Endometrium (tissue), 2 donors: ENCODE measurements around the gene OLFML2A.
"Not testable (repeated sequence)": the region's sequence is repeated elsewhere in the genome, so short reads cannot be mapped to it uniquely, and the experiment has no call there.

Experiments used
- FAIRE-seq: peaks from 2 replicates; lab custom pipeline; 2012; peaks lifted over from hg19 to GRCh38; lab: Jason Lieb, UNC
- donor health status: control.
- donor health status: control.

OLFML2A gene

DNA sequence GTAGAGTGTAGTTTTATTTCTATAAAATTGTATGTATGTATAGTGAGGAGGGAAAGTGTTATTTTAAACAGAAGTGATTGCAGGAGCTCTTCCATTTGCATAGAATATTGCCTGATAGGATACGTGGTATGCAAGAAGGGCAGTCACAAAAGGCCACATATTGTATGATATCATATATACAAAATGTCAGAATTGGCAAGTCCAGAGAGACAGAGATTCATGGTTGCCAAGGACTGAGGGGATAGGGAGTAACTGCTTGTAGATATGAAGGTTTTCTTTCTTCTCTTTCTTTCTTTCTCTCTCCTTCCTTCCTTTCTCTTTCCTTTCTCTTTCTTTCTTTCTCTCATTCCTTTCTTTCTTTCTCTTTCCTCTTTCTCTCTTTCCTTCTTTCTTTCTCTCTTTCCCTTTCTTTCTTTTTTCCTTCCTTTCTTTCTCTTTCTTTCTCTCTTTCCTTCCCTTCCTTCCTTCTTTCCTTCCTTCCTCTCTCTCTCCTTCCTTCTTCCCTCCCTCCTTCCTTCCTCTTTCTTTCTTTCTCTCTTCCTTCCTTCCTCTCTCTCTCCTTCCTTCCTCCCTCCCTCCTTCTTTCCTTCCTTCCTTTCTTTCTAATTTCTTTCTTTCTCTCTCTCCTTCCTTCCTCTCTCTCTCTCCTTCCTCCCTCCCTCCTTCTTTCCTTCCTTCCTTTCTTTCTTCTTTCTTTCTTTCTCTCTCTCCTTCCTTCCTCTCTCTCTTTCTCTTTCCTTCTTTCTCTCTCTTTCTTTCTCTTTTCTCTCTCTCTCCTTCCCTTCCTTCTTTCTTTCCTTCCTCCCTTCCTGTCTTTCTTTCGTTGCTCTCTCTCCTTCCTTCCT lies 51.8 kb downstream of the OLFML2A start:
- FAIRE-seq = no peak

DNA sequence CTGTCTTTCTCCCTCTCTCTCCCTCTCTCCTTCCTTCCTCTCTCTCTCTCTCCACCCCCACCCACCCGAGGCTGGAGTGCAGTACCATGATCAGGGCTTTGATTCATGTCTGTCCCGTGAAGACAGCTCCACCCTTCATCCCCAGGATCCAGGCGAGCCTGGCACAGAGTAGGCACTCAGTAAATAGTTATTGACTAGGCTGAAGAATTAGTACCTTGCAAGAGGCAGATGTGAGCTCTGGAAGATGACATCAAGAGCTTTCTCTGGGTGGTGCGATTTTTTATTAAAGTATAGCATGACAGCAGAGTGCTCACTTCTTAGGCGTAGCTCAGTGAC lies 52.4 kb downstream of the OLFML2A start:
- FAIRE-seq = no peak

DNA sequence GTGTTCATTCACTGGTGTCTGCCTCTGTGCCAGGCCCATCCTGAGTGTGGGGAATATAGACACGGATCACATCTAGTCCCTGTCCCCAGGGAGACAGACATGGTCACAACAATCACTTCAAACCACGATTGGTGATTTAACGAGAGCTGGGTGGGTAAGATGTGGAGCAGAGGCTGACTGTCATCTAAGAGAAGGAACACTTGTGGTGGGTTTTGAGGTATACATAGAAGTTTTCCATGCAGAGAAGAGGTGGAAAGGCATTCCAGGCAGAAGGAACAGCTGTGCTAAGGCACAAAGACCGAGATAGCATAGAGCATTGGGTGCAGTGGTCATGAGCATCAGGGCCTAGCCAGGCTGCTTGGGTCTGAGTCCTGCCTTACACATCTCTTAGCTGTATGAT lies 53.7 kb downstream of the OLFML2A start:
- no peak for FAIRE-seq

DNA sequence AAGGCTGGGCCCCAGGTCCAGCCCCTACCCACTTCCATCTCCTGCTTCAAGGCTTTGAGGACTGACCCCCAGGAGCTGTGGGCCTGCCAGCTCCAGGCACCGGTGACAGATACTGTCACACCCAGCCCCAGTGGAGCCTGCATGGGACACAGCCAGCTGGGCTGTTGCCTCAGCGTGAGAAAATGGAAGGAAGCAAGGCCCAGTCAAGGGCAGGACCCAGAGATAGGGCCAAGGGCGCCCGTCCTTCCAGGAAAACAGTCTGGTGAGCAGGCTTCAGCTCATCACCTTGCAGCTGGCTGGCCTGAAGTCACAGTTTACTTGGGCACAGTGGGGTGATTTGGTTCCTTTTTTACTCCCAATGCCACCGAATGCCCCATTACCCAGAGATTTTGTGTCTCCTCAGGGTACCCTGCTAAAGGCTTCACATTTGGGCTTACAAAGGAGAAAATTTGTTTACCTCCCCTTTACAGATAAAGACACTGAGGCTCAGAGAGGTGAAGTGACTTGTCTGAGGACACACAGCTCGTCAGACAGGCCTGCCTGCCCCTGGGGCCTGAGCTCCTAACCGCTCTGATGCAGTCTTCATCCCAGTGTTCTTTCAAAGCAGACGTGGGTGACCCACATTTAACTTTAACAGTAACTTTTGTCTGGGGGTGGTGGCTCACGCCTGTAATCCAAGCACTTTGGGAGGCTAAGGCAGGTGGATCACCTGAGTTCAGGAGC lies 54.9 kb downstream of the OLFML2A start:
- no peak for FAIRE-seq

DNA sequence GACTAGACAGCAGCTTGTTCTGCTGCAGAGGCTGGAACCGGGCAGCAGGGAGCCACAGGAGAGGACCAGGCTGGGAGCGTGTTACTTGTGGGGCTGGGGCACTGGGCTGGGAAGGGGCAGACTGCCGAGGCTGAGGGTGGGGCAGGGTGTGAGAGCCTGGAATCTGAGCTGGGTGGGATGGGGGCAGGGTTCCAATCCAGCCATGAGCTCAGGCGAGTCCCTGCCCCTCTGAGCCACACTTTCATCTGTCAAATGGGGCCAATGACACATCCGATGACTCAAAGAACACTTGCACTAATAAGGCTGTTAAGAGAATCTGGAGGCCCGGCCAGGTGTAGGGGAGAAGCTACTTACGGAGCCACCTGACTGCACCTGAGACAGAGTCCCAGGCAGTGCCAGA lies 57.7 kb downstream of the OLFML2A start:
- FAIRE-seq = no peak

DNA sequence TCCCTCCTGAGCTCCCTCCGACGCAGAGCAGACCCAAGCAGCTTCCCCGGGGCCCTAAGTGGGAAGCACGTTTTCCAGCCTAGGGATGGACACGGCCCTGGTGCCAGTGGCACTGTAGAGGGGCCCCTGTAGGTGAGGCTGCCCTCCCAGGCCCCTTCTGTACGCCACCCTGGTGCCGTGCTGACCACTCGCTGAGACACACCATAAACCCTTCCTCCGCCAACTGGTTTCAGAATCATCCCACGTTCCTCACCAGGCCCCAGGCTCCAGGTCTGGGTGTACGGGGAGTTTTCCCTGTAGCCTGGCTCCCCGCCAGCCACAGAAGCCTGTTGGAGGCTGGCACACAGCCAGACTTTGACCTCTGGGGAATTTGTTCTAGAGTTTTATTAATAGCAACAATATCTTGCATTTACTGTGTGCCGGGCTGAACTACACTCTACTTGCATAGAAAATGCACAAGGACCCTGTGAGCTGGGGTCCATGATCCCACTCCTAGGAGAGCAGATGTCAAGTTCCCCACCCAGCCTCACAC lies 58.2 kb downstream of the OLFML2A start:
- FAIRE-seq = no peak

DNA sequence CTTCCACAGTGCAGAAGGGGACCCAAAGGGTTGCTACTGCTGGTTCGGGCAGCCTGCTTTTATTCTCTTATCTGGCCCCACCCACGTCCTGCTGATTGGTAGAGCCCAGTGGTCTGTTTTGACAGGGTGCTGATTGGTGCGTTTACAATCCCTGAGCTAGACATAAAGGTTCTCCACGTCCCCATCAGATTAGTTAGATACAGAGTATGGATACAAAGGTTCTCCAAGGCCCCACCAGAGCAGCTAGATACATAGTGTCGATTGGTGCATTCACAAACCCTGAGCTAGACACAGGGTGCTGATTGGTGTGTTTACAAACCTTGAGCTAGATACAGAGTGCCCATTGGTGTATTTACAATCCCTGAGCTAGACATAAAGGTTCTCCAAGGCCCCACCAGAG lies 61.2 kb downstream of the OLFML2A start:
- FAIRE-seq = not testable (repeated sequence)

DNA sequence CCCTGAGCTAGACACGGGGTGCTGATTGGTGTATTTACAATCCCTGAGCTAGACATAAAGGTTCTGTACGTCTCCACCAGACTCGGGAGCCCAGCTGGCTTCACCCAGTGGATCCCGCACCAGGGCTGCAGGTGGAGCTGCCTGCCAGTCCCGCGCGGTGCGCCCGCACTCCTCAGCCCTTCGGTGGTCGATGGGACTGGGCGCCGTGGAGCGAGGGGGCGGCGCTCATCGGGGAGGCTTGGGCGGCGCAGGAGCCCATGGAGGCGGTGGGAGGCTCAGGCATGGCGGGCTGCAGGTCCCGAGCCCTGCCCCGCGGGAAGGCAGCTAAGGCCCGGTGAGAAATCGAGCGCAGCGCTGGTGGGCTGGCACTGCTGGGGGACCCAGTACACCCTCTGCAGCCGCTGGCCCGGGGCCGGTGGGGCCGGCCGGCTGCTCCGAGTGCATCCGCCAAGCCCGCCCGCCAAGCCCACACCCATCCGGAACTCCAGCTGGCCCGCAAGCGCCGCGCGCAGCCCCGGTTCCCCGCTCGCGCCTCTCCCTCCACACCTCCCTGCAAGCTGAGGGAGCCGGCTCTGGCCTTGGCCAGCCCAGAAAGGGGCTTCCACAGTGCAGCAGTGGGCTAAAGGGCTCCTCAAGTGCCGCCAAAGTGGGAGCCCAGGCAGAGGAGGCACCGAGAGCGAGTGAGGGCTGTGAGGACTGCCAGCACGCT lies 61.8 kb downstream of the OLFML2A start:
- not testable (repeated sequence) for FAIRE-seq

DNA sequence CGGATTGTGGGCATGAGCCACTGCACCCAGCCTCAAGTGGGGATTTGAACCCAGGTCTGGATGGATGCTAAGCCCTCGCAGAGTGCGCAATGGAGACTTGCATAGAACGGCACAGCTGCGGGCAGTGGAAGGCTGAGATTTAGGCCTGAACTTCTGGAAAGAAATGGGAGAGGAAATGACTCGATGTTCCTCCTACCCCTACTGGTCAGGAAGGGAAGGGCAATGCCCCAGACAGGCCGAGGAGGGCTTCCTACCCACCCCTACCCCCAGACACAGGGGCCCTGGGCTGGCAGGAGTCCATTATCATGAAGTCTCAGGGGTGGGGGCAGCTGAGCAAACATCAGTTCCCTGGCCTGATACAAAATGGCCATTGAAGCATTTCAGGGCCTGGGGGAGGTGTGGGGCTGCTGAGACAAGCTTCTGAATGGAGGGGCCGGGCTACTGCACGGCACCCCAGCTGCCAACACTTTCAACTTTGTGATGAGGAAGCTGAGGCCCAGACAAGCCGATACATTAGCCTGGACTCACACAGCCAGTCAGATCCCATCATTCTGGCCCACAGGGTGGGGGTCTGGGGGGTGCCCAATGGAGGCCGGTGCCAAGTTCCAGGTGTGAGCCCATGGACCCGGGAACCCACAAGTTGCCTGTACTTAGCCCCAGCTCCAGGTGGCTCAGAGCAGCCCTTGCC lies 62.8 kb downstream of the OLFML2A start:
- FAIRE-seq = no peak

DNA sequence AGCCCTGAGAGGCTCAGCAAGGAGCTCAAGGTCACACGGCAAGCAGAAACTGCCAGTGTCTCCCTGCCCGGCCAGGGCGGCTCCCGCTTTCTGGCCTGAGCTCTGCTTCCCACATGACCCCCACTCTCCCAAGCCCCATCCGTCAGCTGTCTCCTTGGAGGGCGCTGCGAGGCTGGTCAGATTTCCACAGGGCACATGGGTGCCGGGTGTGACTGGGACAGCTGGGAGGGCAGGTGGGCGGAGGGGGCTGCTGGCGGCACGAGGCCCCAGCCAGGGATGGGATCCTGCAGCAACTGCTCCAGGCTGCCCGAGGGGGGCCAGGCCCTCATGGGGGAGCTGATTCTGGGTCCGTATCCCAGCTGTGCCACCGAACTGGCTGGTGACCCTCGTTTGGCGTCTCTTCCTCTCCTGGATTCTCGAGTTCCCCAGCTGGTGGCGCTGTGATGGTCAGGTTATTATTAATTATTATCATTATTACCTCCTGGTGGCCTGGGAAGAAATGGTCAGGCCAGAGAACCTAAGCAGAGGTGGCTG lies 63.4 kb downstream of the OLFML2A start:
- FAIRE-seq = no peak

DNA sequence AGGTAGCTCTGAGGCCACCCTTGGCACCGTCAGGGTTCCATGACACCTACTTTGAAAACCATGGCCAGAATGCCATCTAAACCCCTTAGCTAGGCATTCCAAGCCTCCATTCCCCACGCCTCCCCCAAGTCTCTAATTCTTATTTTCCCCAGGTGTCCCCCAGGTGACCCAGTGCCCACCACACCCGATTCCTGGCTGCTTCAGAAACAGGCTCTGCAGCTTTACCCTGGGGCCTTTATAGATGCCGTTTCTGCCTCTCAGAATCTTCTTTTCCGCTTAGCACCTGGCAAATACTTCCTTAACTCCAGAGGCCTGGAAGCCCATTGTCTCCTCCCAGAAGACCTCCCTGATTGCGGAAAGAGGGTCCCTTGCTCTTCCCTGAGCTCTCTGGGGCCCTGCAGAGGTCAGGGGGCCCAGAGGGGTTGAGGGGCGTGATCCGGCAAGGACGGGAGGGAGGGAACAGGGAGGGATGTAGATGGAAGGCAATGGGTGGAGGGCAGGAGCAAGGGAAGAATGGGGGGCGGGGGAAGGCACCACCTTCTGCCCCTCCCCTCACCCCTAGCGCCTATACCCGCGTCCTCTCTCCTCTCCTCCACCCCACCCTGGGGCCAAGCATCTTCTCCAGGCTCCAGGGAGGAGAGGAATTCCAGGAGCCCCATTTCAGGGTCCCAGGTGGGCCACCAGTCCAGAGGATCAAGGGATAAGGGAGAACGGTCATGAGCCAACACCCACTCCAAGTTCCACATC lies 64.3 kb downstream of the OLFML2A start:
- FAIRE-seq = no peak

DNA sequence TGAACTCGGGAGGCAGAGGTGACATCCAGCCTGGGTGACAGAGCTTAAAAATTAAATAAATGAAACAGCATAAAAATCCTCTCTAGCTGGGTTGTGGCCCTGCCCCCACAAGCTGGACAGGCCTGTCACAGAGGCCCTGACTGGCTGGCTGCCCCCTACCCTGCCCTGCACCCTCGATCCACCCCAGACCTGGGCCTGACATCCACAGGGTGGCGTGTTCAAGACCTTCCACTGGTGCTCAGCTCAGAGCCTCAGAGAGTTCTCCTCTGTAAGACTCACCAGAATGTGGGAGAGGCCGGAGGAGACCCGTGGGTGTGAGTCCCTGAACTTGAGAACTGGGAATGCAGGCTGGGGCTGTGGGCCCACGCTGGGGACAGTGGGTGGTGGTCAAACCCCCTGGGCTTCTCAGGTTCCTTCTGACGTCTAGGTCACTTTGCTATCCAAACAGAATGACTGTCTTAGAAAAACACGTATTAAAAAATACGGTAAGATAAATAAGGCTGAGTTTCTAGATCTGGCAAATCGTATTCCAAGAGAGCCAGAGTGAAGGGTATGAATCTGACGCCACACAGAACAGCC lies 66.6 kb downstream of the OLFML2A start:
- FAIRE-seq = no peak

DNA sequence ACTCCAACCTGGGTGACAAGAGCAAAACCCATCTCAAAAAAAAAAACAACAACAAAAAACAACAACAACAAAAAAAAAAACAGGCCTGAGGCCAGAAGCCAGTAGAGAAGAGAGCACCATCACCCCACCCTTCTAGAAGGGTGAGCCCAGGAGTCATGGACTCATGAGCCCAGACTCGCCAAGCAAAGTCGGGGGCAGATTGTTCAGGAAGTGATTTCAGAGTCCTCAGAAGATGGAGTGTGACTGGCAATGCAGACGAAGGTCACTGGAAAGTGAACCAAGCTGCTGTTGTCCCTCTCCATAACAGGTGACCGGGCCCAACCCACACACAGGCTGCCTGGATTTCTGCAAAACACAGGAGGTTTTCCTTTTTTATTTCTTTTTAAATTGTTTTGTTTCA lies 67.4 kb downstream of the OLFML2A start:
- FAIRE-seq = no peak

DNA sequence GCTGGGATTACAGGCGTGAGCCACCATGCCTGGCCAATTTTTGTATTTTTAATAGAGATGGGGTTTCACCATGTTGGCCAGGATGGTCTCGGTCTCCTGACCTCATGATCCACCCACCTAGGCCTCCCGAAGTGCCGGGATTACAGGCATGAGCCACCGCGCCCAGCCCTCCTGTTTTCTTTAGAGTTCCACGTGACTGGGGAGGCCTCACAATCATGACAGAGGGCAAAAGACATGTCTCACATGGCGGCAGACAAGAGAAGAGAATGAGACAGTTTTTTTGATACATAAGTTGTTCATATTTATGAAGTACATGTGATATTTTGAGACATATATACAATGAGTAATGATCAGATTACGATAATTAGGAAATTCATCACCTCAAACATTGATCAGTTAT lies 69.5 kb downstream of the OLFML2A start:
- not testable (repeated sequence) for FAIRE-seq

DNA sequence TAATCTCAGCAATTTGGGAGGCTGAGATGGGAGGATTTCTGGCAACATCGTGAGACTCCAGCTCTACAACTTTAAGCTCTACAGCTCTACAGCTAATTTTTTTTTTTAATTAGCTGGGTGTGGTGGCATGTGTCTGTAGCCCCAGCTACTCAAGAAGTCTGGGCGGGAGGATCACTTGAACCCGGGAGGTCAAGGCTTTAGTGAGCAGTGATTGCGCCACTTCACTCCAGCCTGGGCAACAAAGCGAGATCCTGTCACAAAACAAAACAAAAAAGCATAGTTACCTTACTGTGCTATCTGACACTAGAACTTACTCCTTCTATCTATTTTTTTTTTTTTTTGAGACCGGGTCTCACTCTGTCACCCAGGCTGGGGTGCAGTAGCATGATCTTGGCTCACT lies 70.0 kb downstream of the OLFML2A start:
- no peak for FAIRE-seq

DNA sequence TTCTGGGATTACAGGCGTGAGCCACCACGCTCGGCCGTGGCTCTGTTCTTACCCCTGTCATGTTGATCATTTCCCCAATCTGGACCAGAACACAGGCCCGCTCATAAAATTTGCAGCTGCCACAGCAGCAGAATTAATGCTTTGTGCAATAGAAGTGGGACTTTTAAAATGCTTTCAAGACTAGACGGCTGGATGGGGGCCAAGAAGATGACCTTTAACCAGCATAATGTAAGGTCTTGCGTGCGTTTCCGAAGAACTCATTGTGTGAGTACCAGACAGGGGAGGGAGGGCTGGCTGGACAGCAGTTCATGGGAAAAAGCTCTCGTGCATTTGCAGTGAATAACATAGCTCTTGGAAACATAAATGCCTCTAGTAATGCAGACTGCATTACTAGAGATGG lies 72.9 kb downstream of the OLFML2A start:
- FAIRE-seq = no peak

DNA sequence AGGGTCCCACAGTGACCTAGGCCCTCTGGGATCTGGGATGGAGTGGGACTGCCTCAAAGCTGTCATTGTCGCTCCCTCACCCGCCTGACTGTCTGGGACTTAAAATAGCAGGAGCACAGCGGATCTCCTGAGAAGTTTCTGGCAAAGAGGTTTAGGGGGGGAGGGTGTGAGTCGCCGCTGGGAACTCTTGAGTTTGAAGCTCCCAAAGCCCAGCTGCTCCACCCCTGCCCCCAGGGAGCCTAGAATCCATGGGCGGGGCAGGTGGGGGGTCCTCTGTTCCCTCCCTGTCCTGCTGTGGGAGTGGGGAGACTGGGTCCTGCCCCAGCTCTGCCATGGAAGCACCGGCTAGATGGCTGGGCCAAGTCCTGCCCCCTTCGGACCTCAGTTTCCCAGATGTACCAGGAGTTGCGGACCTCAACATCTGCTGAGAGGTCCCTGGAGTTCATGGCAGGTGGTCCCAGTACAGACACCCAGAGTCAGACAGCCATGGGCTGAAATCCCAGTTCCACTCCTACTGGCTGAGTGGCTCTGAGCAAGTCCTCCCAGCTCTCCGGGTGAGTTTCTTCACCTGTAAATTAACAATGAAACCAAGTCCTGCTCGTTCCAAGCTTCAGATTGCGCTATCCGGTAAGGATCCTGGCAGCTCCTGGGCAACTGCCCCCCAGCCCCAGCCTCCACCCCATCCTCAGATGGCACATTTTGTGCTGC lies 75.3 kb downstream of the OLFML2A start:
- FAIRE-seq = no peak

DNA sequence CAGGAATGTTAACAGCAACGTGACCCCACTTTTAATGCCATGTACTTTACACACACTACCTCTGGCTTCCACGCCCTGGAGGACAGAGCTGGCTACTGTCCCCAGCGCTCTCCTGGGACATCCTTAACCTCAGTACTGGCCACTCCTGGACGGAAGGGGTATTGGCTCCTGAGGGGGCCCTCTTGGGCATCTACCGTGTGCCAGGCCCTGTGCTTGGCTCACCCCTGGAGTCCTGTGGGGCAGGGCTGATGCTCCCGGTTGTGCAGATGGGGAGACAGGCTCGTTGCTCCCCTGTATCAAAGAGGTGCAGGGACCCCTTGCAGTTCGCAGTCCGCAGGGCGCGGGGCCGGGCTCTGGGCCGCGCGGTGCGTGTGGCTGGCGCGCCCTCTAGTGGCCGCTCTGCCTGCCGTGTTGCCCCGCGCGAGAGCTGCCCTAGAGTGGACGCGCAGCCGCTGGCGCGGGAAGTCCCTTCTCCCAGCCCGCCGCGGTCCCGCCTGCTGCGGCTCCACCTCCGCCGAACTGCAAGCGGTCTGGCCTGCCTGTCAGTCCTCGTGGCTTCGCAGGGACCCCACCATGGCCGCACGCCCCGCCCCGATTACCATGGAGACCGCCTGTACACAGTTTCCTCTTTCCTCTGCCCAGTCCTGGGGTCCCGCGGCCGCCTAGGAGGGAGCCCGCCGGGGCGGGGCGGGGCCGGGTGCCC lies 76.0 kb downstream of the OLFML2A start, which contains the start of gene WDR38:
WDR38 (plus strand) TSS at position 632 of the 703 bp plus-strand sequence. CDS start 72 bp downstream, outside the sequence.
- FAIRE-seq = no peak

DNA sequence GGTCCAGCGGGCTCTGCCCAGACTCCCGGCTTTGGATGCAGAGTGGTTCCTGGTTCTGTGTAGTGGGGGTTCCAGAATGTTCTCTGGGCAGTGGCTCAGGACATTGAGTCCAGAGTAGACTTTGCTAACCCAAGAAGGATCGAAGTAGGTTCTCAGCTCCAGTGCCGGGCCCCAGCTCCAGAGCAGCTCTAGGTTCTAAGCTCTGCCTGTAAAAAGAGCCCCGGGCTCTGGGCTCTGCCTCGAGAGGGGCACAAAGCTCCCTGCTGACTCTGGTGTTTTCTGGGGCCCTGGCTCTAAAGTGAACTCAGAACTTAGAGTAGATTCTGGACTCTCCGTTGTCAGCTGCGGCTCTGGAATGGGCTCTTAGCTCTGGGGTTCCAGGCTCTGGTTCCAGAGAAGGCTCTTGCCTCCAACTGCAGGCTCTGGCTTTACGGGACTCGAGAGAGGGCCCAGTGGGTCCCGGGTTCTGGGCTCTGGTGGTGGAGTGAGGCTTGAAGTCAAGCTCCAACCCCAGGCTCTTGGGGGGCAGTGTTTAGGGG lies 76.7 kb downstream of the OLFML2A start:
- no peak for FAIRE-seq
